CD4-positive, alpha-beta T cell treated with Interleukin-17A for 4 hours (primary cell): ENCODE results near the gene AOPEP.

ENCODE experiments used
- DNase-seq: peaks from one replicate; pipeline ENCODE4 v3.0.0-alpha.2; 2020; ENCODE audit warnings: mixed read lengths

The AOPEP gene

GRCh38 chr9:95074632-95075031 lies 348.1 kb downstream of the AOPEP start:
- no peak for DNase-seq

- no peak for DNase-seq
Measured at GRCh38 chr9:95075700-95076099, 349.2 kb downstream of the AOPEP start.

- DNase-seq, result no peak
Measured at GRCh38 chr9:95076696-95077052, 350.2 kb downstream of the AOPEP start.

- DNase-seq, result no peak
Measured at GRCh38 chr9:95077053-95077765, 350.7 kb downstream of the AOPEP start.

- DNase-seq, result no peak
Measured at GRCh38 chr9:95077766-95078370, 351.4 kb downstream of the AOPEP start.

GRCh38 chr9:95078511-95078910 lies 352.0 kb downstream of the AOPEP start:
- no peak for DNase-seq

- no peak for DNase-seq
Measured at GRCh38 chr9:95078939-95079338, 352.4 kb downstream of the AOPEP start.

- DNase-seq, result no peak
Measured at GRCh38 chr9:95079461-95079860, 353.0 kb downstream of the AOPEP start.

GRCh38 chr9:95080961-95081647 lies 354.6 kb downstream of the AOPEP start:
- no peak for DNase-seq

- DNase-seq, result no peak
Measured at GRCh38 chr9:95081998-95082397, 355.5 kb downstream of the AOPEP start.

GRCh38 chr9:95082401-95083084 lies 356.0 kb downstream of the AOPEP start:
- DNase-seq, result no peak

- no peak for DNase-seq
Measured at GRCh38 chr9:95083086-95083768, 356.7 kb downstream of the AOPEP start.

- DNase-seq, result no peak
Measured at GRCh38 chr9:95084254-95084934, 357.9 kb downstream of the AOPEP start.

GRCh38 chr9:95085036-95085770 lies 358.7 kb downstream of the AOPEP start:
- no peak for DNase-seq

- DNase-seq, result no peak
Measured at GRCh38 chr9:95085861-95086563, 359.5 kb downstream of the AOPEP start.

- no peak for DNase-seq
Measured at GRCh38 chr9:95086564-95086955, 360.1 kb downstream of the AOPEP start.

- no peak for DNase-seq
Measured at GRCh38 chr9:95087659-95088242, 361.3 kb downstream of the AOPEP start.

- DNase-seq, result no peak
Measured at GRCh38 chr9:95088421-95089161, 362.1 kb downstream of the AOPEP start.

GRCh38 chr9:95089257-95090022 lies 362.9 kb downstream of the AOPEP start:
- no peak for DNase-seq
